ENCODE data around the gene DEFB132.

GRCh38 chr20:271069-271468 is 13.5 kb downstream of the DEFB132 start:
- TF ChIP-seq SUZ12 (IDR thresholded peaks at IDR 0.05; ENCODE audit: extremely low read depth, insufficient read depth, insufficient read length) (no peak), ZNF274 (IDR thresholded peaks at IDR 0.05; ENCODE audit: low read depth, low read length) (no peak)
